Stomach smooth muscle (tissue), 2 donors: Measurements from ENCODE around the gene SMPDL3A.
"Not testable (repeated sequence)": the region's sequence is repeated elsewhere in the genome, so short reads cannot be mapped to it uniquely, and the experiment has no call there.

ENCODE experiments used
- H3K27ac ChIP-seq: one replicate; pipeline ENCODE4 v1.7.0; 2013; ENCODE audit warnings: mild to moderate bottlenecking, low read length, inconsistent platforms
- H3K27me3 ChIP-seq, 2 donors: one replicate each; pipeline ENCODE4 v1.7.0; 2013; ENCODE audit warnings: low read length in 2 of 2; ENCODE audit not compliant: insufficient read depth in 2 of 2, control insufficient read depth in 1 of 2
- H3K36me3 ChIP-seq, 2 donors: one replicate each; pipeline ENCODE4 v1.7.0; 2013; ENCODE audit warnings: low read length in 2 of 2; ENCODE audit not compliant: control insufficient read depth in 2 of 2, insufficient read depth in 2 of 2
- H3K4me1 ChIP-seq: one replicate; pipeline ENCODE4 v1.7.0; 2013; ENCODE audit warnings: low read length; ENCODE audit not compliant: control insufficient read depth, insufficient read depth
- H3K4me3 ChIP-seq, 2 donors: one replicate each; pipeline ENCODE4 v1.7.0; 2013; ENCODE audit warnings: low read length in 2 of 2
- H3K9ac ChIP-seq, 2 donors: one replicate each; pipeline ENCODE4 v1.7.0; 2013; ENCODE audit warnings: low read length in 2 of 2, mild to moderate bottlenecking in 1 of 2
- H3K9me3 ChIP-seq, 2 donors: one replicate each; pipeline ENCODE4 v1.7.0; 2013; ENCODE audit warnings: low read length in 2 of 2; ENCODE audit not compliant: control insufficient read depth in 2 of 2
- donor health status: healthy.
- donor health status: Pancreatic carcinoma.

Gene SMPDL3A

GRCh38 chr6:122789182-122790027 is at the start of gene SMPDL3A:
Gene SMPDL3A (plus strand): TSS chr6:122789258. CDS start chr6:122789347, 89 bp downstream.
- Histone ChIP-seq H3K4me3 (peak within 1 kb of the TSS; percentile 93 to 96), H3K9me3 (no peaks in the 10 kb centered on the region), H3K4me1 (peaks cover 11% of the 10 kb centered on the region), H3K36me3 (no peaks in the 10 kb centered on the region), H3K27me3 (no peaks in the 10 kb centered on the region), H3K27ac (peak within 1 kb of the TSS; percentile 85), H3K9ac (peak within 1 kb of the TSS; percentile 82 to 93)

GRCh38 chr6:122740091-122740490 is 49.0 kb upstream of the SMPDL3A start:
- Histone ChIP-seq H3K27ac (no peak overlapping the region), H3K4me3 (no peak overlapping the region), H3K36me3 (no peaks in the 10 kb centered on the region), H3K4me1 (no peaks in the 10 kb centered on the region), H3K27me3 (no peaks in the 10 kb centered on the region), H3K9me3 (no peaks in the 10 kb centered on the region), H3K9ac (no peak overlapping the region)

GRCh38 chr6:122740936-122741335 is 48.1 kb upstream of the SMPDL3A start:
- H3K27me3 ChIP-seq, result no peaks in the 10 kb centered on the region
- H3K27ac ChIP-seq, result no peak overlapping the region
- H3K9ac ChIP-seq, result no peak overlapping the region
- H3K4me1 ChIP-seq, result no peaks in the 10 kb centered on the region
- H3K4me3 ChIP-seq, result no peak overlapping the region
- H3K9me3 ChIP-seq, result no peaks in the 10 kb centered on the region
- no peaks in the 10 kb centered on the region for H3K36me3 ChIP-seq

GRCh38 chr6:122744247-122744646 is 44.8 kb upstream of the SMPDL3A start:
- not testable (repeated sequence) for H3K4me3 ChIP-seq, H3K36me3 ChIP-seq, H3K27ac ChIP-seq, H3K27me3 ChIP-seq, H3K9ac ChIP-seq, H3K4me1 ChIP-seq, H3K9me3 ChIP-seq

- H3K27ac ChIP-seq, H3K27me3 ChIP-seq, H3K36me3 ChIP-seq, H3K4me3 ChIP-seq, H3K4me1 ChIP-seq, H3K9me3 ChIP-seq, H3K9ac ChIP-seq: not testable (repeated sequence)
Measured at GRCh38 chr6:122744856-122745255, 44.2 kb upstream of the SMPDL3A start.

- Histone ChIP-seq H3K4me1 (no peaks in the 10 kb centered on the region), H3K9ac (no peak overlapping the region), H3K9me3 (no peaks in the 10 kb centered on the region), H3K27me3 (no peaks in the 10 kb centered on the region), H3K27ac (no peak overlapping the region), H3K4me3 (no peak overlapping the region), H3K36me3 (no peaks in the 10 kb centered on the region)
Measured at GRCh38 chr6:122746688-122747087, 42.4 kb upstream of the SMPDL3A start.

- Histone ChIP-seq H3K4me1 (no peaks in the 10 kb centered on the region), H3K27me3 (no peaks in the 10 kb centered on the region), H3K4me3 (no peak overlapping the region), H3K36me3 (no peaks in the 10 kb centered on the region), H3K9ac (no peak overlapping the region), H3K9me3 (no peaks in the 10 kb centered on the region), H3K27ac (no peak overlapping the region)
Measured at GRCh38 chr6:122747573-122747972, 41.5 kb upstream of the SMPDL3A start.

- H3K9me3 ChIP-seq, H3K4me1 ChIP-seq, H3K27me3 ChIP-seq, H3K36me3 ChIP-seq, H3K4me3 ChIP-seq, H3K27ac ChIP-seq, H3K9ac ChIP-seq: not testable (repeated sequence)
Measured at GRCh38 chr6:122748945-122749344, 40.1 kb upstream of the SMPDL3A start.

- no peaks in the 10 kb centered on the region for H3K9me3 ChIP-seq
- no peak overlapping the region for H3K4me3 ChIP-seq
- H3K4me1 ChIP-seq, result no peaks in the 10 kb centered on the region
- H3K27ac ChIP-seq, result no peak overlapping the region
- H3K36me3 ChIP-seq, result no peaks in the 10 kb centered on the region
- no peak overlapping the region for H3K9ac ChIP-seq
- H3K27me3 ChIP-seq, result no peaks in the 10 kb centered on the region
Measured at GRCh38 chr6:122749451-122750050, 39.5 kb upstream of the SMPDL3A start.

GRCh38 chr6:122751326-122751725 is 37.7 kb upstream of the SMPDL3A start:
- H3K27ac ChIP-seq, result no peak overlapping the region
- H3K9me3 ChIP-seq, result no peaks in the 10 kb centered on the region
- H3K4me3 ChIP-seq, result no peak overlapping the region
- H3K9ac ChIP-seq, result no peak overlapping the region
- no peaks in the 10 kb centered on the region for H3K27me3 ChIP-seq
- no peaks in the 10 kb centered on the region for H3K4me1 ChIP-seq
- H3K36me3 ChIP-seq, result no peaks in the 10 kb centered on the region

GRCh38 chr6:122752459-122752858 is 36.6 kb upstream of the SMPDL3A start:
- no peaks in the 10 kb centered on the region for H3K27me3 ChIP-seq
- no peak overlapping the region for H3K27ac ChIP-seq
- no peaks in the 10 kb centered on the region for H3K4me1 ChIP-seq
- no peak overlapping the region for H3K4me3 ChIP-seq
- H3K36me3 ChIP-seq, result no peaks in the 10 kb centered on the region
- H3K9ac ChIP-seq, result no peak overlapping the region
- H3K9me3 ChIP-seq, result no peaks in the 10 kb centered on the region
